Fibroblast of pulmonary artery (primary cell): ENCODE results near the gene NHLRC2.
"Not testable (repeated sequence)": the region's sequence is repeated elsewhere in the genome, so short reads cannot be mapped to it uniquely, and the experiment has no call there.

Experiments
- DNase-seq: peaks from one replicate; pipeline ENCODE4 v3.0.0-alpha.2; 2010; ENCODE audit warnings: low read depth
- H3K4me3 ChIP-seq: replicated peaks from 2 replicates; pipeline ENCODE4 v1.5.1; 2011; ENCODE audit warnings: low read depth, mild to moderate bottlenecking, control low read depth, low read length, moderate library complexity
- CTCF ChIP-seq: IDR thresholded peaks from 2 replicates; pipeline ENCODE4 v1.5.1; 2011; ENCODE audit warnings: mild to moderate bottlenecking, control low read depth, low read length, inconsistent platforms; ENCODE audit errors: missing control alignments

Gene NHLRC2, protein sequence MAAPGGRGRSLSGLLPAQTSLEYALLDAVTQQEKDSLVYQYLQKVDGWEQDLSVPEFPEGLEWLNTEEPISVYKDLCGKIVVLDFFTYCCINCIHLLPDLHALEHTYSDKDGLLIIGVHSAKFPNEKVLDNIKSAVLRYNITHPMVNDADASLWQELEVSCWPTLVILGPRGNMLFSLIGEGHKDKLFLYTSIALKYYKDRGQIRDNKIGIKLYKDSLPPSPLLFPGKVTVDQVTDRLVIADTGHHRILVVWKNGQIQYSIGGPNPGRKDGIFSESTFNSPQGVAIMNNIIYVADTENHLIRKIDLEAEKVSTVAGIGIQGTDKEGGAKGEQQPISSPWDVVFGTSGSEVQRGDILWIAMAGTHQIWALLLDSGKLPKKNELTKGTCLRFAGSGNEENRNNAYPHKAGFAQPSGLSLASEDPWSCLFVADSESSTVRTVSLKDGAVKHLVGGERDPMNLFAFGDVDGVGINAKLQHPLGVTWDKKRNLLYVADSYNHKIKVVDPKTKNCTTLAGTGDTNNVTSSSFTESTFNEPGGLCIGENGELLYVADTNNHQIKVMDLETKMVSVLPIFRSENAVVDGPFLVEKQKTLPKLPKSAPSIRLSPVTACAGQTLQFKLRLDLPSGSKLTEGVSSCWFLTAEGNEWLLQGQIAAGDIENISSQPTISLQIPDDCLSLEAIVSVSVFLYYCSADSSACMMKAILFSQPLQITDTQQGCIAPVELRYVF

GRCh38 chr10:113854013-113854760, at the start of gene NHLRC2, which contains the start of gene DCLRE1A:
TSS of gene NHLRC2 (plus strand) at chr10:113854661. CDS start at chr10:113854873, 212 bp downstream.
TSS of gene DCLRE1A (minus strand) at chr10:113854082. CDS start at chr10:113853182, 900 bp downstream.
- no peak for TF ChIP-seq CTCF
- DNase-seq, result peak; percentile 84
- H3K4me3 ChIP-seq, result peak within 1 kb of the TSS; percentile 85

DNA sequence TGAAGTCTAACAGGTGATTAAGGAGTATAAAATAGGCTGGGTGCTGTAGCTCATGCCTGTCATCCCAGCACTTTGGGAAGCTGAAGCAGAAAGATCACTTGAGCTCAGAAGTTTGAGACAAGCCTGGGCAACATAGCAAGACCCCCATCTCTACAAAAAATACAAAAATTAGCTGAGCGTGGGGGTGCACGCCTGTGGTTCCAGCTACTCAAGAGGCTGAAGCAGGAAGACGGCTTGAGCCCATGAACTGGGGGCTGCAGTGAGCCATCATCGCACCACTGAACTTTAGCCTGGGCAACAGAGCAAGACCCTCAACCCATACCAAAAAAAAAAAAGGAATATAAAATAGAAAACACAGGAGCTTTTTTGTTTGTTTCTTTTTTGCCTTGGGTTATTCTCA, 48.0 kb upstream of the NHLRC2 start:
- no peak overlapping the region for H3K4me3 ChIP-seq
- no peak for DNase-seq
- no peak for TF ChIP-seq CTCF

- H3K4me3 ChIP-seq, result no peak overlapping the region
- TF ChIP-seq CTCF, result no peak
- no peak for DNase-seq
Observed at GRCh38 chr10:113808168-113808567, 46.3 kb upstream of the NHLRC2 start.

DNA sequence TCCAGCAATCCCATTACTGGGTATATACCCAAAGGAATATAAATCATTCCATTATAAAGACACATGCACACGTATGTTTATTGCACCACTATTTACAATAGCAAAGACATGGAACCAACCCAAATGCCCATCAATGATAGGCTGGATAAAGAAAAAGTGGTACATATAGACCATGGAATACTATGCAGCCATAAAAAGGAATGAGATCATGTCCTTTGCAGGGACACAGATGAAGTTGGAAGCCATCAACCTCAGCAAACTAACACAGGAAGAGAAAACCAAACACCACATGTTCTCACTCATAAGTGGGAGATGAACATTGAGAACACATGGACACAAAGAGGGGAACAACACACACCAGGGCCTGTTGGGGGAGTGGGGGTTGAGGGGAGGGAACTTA, 39.8 kb upstream of the NHLRC2 start:
- not testable (repeated sequence) for H3K4me3 ChIP-seq

GRCh38 chr10:113819989-113820388, 34.5 kb upstream of the NHLRC2 start:
- H3K4me3 ChIP-seq, result no peak overlapping the region
- TF ChIP-seq CTCF, result no peak
- DNase-seq, result no peak

More for the DNA sequence above, 39.8 kb upstream of the NHLRC2 start:
- DNase-seq, result not testable (repeated sequence)

DNA sequence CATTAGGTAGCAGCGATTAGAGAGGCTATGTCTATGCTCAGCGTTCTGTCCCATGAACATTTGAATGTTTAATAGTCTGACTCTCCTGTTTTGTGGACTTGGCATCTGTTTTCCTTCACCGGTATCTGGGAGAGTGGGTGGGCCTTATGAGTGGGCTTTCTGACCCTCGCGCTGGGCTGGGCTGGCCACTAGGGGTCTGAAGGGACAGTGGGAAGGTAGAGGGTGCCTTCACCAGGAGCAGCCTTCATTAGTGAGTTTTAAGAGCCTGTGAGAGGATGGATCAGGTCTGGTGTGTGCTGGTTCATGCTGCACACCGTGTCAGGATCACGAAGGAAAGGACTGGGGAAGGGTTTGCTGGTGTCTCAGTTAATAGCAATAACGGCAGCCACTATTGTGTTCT, 34.0 kb upstream of the NHLRC2 start:
- TF ChIP-seq CTCF, result no peak
- H3K4me3 ChIP-seq, result no peak overlapping the region
- no peak for DNase-seq

- DNase-seq, H3K4me3 ChIP-seq: not testable (repeated sequence)
Observed at GRCh38 chr10:113821306-113821705, 33.2 kb upstream of the NHLRC2 start.
